H1 (cell line): ENCODE data around the gene CRK. TPM values are rescaled to one million over a fixed set of nuclear protein-coding genes. Genes with fewer than 3 reads are reported as not detected.

Source experiments
- CTCF ChIP-seq, 3 experiments: IDR thresholded peaks; 1 replicate in 2 of 3; 2 replicates in 1 of 3; pipeline versions ENCODE4 v1.5.1 to v1.6.1; 2011; ENCODE audit warnings: low read length in 3 of 3, mild to moderate bottlenecking in 3 of 3, inconsistent platforms in 2 of 3, low read depth in 1 of 3, moderate library complexity in 1 of 3; ENCODE audit not compliant: insufficient read depth in 1 of 3; ENCODE audit errors: control extremely low read depth in 1 of 3
- polyA plus RNA-seq, 7 experiments: library from polyadenylated mRNA; depleted of rRNA in 3 of 7; stranded (reverse) in 5 of 7; unstranded in 2 of 7; fragments of >200 nt in 5 of 7; fragments of 200-250 nt in 2 of 7; gene quantifications; 1 replicate in 5 of 7; 2 replicates in 1 of 7; 4 replicates in 1 of 7; pipeline versions ENCODE4 v1.2.1 to v1.2.3, GENCODE V29; 2011 to 2013; ENCODE audit warnings: missing spikeins in 2 of 7, mixed read lengths in 2 of 7
- total RNA-seq: library from RNA; stranded (reverse); fragmentation: NEBNext Ultra II Directional; extraction: Animal tissue kit (Norgen Biotek cat#: 25700); gene quantifications from 2 replicates; pipeline ENCODE4 v1.2.1, GENCODE V29; 2021

CRK gene
- total and polyA plus RNA-seq, 2 of the 8 experiments (the other 6 are each of a cell fraction or from before 2014, with no cell fraction given): 32.8 to 57.1 TPM

DNA sequence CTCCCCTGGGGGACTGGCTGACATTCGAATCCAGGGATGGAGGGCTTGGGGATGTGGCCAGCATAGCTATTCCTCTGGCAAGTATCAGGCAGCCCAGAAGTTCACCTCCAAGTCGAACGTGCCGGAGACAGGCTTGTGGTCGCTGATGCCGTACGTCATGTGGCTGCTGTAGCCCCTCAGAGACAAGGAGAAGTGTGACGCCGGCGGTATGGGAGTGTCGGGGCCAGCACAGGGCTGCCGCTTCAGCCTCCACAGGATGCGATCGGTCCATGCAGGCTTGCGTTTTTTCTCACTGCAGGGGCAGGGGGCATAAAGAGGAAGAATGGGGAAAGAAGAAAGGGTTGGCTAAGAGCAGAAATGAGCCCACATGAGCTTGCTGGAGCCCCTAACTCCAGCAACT is 41.8 kb upstream of the CRK start (continued):
- no peak for TF ChIP-seq CTCF (IDR thresholded peaks at IDR 0.05; ENCODE audit: control extremely low read depth in 1 of 3, insufficient read depth in 1 of 3, low read depth in 1 of 3, low read length in 3 of 3)
